HG02870 (cell line): ENCODE data around the gene FLYWCH1.
"Not testable (repeated sequence)": the region's sequence is repeated elsewhere in the genome, so short reads cannot be mapped to it uniquely, and the experiment has no call there.

Source experiments
- ATAC-seq: cut with Tn5 transposase; IDR thresholded peaks from one replicate; pipeline ENCODE4 v1.9.1; 2021; ENCODE audit warnings: mild to moderate bottlenecking, moderate library complexity; ENCODE audit not compliant: unreplicated experiment

The FLYWCH1 gene

DNA sequence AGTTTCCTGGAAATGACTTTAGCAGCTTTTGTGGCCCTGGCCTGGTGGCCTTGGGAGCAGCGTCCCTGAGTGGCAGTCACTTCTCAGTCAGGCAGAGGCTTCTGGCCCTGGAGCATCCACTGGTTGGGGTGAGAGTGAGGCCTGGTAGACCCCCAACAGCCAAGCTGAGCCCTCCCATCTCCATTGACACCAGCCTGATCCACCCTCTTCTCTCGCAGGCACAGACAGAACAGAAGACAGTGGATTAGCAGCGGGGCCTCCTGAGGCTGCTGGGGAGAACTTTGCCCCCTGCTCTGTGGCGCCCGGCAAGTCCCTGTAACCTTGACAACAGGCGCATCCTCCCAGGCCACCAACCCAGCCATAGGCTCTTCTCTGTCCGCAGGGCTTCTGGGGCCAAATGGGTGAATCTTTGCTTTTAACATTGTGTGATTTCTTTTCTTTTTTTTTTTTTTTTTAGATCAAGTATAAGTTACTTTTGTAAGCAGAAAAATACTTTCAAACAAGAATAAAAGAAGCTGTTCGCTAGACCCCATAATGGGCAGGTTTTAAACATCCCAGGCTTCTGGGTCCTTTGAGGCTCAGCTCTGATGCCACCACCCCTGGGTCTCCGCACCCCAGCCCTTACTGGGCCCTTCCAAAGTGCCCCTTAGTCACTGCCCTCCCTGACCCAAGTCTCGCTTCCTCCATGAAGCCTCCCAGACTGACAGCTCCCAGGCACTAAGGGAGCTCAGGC lies 12.7 kb upstream of the FLYWCH1 start:
- no peak for ATAC-seq

DNA sequence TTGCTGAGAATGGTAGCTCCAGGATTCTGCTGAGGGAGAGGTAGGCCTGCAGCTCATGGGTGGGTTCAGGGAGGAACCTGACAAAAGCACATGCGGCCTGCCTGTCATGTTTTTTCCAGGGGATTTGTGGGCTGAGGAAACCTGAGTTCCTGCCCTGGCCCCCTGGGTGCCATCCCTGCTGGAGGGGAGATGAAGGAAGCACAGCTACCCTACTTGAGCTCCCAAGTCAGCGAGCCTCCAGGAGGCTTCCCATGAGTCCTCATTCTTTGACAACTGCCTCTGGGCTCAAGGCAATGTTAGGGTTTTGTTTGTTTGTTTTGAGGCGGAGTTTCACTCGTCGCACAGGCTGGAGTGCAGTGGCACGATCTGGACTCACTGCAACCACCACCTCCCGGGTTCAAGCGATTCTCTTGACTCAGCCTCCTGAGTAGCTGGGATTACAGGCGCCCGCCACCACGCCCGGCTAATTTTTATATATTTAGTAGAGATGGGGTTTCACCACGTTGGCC lies 12.1 kb upstream of the FLYWCH1 start:
- no peak for ATAC-seq

DNA sequence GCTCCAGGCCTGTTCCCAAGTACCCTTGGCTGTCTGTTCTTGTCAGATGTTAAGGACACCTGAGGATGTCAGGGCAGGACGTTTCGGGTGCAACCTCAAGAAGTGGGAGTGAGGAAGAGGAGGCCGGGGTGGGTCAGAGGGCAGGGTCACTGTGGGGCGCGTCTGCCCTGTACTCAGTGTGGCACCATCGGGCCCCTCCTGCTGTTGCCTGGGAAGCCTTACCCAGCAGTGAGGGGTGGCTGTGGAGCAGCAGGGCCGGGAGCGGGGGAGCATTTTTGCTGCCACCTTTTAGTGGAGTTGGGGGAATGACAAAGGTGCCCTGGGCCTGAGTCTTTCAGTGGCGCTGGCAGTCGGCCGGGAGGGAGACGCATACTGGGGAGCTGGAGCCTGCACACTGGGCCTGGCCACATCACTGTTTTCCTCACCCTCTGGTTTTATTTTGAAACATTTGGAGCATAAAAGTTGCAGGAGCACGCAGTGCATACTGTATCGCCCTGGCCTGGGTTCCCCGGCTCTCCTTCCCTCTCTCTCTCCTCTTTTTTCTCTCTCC lies 11.1 kb upstream of the FLYWCH1 start:
- ATAC-seq: no peak

DNA sequence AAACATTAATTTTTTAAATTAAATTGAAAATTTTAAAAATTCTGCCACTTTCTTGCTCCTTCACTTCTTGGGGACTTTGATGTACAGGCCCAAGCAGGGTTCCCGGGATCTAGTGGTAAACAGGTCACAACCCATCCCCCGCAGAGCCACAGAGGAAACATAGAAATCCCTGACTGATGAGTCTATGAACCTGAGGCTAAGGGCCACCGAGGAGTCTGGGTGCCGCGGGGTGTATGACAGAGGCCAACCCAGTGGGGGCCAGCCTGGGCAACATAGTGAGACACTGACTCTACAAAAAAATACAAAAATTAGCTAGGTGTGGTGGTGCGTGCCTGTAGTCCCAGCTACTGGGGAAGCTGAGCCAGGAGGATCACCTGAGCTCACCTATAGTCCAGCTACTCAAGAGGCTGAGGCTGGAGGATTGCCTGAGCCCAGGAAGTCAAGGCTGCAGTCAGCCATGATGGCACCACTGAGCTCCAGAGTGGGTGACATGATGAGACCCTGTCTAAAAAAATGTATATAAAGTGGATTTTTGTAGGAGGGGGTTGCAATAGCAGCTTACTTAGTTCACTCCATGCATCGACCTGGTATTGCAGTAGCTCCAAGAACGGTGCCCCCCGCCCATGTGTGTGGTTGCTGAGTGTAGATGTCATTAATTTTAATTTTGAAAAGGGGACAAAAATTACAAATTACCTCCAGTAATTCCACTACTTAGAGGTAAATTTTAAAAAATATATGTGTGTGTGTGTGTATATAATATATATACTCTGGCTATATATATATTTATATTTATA lies 9.2 kb upstream of the FLYWCH1 start:
- no peak for ATAC-seq

DNA sequence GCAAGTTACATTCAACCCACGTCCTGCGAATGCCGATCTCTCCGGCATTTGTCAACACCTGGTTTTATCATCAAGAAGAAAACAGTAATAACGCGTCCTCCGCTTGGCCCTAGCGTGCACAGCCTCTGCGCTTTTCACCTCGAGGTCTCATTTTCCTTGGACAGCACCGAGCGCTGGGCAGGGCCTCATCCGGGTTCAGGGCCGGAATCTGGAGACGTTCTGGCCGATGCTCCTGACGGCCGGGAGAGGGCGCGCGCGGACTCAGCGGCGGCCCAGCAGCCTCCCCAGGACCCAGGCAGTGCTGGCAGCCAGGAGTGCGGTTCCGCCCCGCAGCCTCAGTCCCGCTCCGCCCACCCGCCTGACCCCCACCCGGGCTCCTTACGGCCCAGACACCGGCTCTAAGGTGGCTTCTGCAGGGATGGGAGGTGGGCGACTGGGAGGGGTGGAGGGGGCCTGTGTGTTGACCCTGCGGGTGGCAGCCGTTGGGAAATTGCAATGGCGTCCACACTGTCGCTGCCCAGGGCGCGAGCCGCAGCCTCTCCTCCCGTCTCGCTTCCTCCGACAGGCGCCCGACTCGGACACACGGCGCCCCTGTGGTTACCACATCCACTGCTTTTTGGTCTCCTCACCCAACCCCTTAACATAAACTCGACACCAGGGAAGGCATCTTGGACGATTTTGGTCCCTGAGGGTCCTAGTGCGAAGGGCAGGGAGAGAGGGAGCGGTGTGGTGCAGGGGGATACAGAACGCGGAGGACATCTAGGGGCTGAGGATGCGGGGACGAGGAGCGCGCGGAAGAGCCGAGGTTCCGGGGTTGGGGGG lies 7.4 kb upstream of the FLYWCH1 start:
- no peak for ATAC-seq

DNA sequence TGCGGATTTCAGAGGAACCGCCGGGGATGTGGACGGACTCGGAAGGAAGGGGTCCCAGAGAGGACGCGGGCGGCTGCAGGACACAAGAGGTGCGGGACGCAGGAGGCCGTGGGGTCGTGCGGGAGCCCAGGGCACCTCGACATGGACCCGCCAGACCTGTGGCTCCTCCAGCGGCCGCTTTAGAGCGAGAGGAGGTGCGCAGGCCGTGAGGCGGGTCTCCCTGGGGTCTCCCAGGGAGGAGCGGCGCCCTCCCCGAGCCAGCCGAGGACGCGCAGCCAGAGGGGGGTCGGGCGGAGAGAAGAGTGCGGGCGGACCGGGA lies 6.8 kb upstream of the FLYWCH1 start:
- ATAC-seq: peak; percentile 16

DNA sequence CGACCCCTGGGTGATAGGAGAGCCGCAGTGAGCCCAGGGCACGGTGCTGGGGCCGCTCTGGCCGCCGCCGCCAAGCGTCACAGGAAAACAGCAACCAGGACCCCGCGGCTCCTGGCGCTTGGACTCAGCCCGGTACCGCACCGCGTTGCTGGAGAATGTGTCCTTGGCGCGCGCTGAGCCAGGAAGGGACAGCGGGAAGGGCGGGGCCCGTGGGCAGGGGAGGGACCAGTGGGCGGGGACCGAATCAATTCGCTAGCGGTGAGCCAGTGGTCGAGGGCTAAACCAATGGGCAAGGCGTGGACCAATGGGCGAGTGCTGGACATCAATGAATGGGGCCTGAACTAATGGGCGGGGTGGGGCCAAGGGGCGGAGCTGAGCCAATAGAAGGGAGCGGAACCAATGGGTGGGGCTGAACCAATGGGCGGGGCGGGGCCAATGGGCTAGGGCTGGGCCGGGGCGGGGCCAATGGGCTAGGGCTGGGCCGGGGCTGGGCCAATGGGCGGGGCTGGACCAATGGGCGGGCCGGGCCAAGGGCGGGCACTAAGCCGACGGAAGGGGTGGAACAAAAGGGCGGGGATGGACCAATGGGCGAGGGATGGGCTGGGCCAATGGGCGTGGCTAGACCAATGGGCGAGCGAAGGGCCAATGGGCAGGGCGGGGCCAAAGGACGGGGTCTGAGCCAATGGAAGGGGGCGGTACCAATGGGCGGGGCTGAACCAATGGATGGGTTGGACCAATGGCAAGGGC lies 6.3 kb upstream of the FLYWCH1 start:
- peak; percentile 69 for ATAC-seq

DNA sequence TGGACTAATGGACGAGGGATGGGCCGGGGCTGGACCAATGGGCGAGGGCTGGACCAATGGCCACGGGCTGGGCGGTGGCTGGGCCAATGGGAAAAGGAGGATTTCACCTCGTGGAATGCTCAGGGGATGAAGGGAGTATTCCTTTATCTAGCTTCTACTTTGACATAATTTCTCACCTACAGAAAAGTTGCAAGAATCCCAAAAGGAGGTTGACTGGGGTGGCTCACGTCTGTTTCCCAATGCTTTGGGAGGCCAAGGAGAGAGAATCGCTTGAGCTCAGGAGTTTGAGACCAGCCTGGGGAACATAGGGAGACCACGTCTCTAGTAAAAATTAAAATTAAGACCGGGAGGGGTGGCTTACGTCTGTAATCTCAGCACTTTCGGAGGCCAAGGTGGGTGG lies 5.7 kb upstream of the FLYWCH1 start:
- no peak for ATAC-seq

DNA sequence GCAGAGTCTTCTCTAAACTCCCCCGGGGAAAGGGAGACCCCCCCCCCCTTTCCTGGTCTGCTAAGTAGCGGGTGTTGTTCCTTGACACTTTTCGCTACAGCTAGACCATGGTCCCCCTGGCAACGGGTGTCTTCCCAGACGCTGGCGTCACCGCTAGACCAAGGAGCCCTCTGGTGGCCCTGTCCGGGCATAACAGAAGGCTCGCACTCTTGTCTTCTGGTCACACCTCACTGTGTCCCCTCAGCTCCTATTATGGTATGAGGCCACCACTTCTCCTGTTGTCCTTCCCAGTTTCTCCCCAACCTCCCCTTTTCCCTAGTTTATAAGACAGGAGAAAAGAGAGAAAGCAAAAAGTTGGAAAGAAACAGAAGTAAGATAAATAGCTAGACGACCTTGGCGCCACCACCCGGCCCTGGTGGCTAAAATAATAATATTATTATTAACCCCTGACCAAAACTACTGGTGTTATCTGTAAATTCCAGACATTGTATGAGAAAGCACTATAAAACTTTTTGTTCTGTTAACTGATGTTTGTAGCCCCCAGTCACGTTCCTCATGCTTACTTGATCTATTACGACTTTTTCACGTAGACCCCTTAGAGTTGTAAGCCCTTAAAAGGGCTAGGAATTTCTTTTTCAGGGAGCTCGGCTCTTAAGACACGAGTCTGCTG lies 4.5 kb upstream of the FLYWCH1 start:
- not testable (repeated sequence) for ATAC-seq

DNA sequence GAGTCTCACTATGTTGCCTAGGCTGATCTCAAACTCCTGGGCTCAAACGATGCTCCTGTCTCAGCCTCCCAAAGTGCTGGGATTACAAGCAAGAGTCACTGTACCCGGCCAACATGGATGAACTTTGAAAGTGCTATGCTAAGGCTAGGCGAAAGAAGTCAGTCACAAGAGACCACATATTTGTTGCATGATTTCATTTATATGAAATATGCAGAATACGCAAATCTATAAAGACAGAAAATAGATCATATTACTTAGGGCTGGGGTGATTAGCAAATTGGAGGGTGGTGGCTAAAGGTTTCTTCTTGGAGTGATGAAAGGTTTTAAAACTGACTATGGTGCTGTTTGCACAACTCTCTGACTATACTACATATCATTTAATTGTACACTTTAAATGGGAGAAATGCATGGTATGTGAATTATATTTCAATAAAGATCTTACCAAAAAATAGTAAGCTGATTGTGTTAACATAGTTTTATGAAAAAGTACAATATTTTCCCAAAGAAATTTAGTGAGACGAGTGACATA lies 1.2 kb upstream of the FLYWCH1 start:
- ATAC-seq: no peak

DNA sequence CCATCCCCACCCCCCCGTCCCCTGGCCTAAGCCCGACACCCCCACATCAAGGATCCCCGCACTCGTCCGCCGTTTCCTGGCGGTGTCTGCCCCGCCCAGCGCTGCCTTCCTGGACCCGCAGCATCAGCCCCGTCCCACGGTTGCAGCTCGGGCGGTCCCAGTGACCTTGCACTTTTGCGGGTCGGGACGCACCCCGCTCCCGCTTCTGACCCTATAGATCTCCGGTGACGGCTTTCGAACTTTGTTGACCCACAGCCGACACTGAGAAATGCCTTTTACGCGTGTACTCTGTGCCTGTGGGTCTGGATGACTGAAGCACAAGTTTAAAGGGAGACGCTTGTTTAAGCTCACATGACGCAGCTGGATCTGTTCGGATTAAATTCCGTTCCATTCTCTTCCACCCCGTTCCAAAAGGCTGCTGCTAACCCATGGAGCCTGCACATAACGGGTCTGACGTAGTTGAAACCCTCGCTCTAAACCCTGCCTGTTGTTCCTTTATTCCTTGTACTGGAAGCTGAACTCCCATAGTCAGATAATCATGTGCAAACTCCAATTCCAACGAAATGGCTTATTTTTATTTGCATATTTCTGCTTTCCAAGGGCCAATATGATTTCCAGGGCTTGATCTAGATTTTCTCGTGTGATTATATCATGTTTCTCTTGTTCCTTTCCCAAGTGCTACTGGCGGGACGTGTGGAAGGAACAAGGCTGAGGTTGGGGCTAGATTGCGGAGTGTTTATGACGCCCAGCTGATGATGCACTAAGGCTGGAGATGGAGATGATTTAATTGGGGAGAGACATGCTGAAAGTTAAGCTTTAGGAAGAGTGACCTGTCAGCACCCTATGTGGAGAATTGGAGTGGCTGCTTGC lies 834 bp downstream of the FLYWCH1 start:
- ATAC-seq: peak; percentile 20

DNA sequence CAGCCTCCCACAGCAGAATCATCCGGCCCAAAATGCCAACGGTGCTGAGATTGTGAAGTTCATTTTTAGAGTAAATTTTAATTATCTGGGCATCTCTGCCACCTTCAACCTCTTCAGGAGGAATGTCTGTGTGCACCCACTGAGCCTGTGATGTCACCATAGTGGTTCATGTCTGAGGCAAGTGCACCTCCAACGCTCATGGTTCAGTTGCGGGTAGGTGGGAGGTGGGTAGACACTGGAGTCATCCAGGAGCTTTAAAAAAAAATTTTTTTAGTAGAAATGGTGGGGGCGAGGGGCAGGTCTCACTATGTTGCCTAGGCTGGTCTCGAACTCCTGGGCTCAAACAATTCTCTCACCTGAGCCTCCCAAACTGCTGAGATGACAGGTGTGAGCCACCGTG lies 1.9 kb downstream of the FLYWCH1 start:
- ATAC-seq: no peak

DNA sequence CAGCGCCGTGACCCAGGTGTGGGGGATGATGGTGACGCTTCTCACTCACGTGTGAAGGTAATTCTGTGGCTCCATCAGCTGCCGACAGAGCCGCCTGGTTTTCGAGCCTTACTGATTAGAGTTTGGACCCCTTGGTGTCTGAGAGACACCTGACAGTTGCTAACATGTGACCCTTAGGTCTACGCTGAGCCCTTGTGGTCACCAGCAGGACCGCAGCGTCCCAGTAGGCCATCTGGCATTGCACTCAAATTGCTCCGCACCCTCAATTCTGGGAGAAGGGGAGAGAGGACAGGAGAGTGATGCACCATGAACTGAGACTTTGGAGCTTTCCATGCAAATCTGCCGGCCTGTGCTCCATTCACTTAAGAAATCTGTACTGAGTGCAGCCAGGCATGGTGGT lies 2.5 kb downstream of the FLYWCH1 start:
- no peak for ATAC-seq

DNA sequence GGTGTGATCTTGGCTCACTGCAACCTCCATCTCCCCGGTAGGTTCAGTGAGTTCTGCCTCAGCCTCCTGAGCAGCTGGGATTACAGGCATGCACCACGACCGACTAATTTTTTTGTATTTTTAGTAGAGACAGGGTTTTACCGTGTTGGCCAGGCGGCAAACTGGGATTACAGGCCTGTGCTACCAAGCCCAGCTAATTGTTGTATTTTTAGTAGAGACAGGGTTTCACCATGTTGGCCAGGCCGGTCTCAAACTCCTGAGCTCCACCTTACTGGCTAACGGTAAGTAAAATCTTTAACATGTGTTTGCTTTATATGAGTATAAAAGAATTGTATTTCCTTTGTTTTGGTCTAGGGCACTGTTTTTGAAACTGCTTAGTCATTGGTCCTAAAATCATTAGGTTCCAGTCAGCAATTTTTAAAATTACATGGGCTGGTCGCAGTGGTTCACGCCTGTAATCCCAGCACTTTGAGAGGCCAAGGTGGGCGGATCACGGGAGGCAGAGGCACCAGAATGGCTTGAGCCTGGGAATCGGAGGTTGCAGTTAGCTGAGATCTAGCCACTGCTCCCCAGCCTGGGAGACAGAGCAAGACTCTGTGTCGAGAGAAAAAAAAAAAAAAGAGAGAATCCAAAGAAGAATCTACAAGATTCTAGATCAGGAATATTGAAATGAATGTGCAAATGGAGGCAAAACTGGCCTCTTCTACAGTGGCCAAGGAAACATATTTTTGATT lies 3.6 kb downstream of the FLYWCH1 start:
- ATAC-seq: no peak

DNA sequence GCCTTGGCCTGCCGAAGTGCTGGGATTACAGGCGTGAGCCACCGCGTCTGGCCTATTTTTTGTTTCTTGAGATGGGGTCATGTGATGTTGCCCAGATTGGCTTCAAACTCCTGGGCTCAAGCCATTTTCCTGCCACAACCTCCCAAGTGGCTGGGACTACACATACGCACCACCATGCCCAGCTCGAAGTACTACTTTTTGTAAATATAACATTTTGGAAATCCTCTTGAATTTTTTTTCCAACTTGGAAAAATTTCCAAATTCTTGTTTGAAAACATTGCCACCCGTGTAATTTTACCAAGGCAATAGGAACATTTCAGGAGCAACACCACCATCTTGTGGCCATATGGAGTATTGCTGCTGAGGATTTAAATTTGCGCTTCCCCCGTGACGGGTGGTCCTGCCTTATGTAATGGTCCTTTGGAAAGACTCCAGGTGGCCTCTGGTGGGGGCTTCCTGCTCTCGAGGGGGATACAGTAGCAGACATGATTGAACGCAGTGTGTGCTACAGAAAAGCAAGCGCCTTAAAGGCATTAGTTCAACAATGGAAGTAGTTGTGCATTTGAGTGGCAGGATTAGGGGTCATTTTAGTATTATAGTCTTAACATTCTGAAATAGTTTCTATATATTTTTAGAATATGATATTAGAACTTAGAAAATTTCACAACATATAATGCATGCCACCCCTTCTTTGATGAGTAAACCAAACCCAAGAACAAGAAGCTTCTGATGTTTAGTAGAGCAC lies 8.0 kb downstream of the FLYWCH1 start:
- ATAC-seq: no peak

DNA sequence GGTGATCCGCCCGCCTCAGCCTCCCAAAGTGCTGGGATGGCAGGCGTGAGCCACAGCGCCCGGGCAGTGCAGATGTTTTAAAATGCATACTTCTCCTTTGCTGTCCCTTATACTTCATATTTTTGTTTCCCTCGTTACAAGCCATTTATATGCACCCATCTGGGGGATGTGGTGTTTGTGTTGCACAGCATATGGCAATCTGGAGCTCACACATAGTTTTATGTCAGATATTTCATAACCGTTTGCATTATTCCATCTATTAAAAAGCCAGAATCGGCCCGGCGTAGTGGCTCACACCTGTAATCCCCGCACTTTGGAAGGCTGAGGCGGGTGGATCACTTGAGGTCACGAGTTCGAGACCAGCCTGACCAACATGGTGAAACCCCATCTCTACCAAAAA lies 11.8 kb downstream of the FLYWCH1 start:
- ATAC-seq: no peak
